HT1080 (cell line): ENCODE data around the gene C10orf105. TPM values are rescaled to one million over a fixed set of nuclear protein-coding genes. Genes with fewer than 3 reads are reported as not detected.

ENCODE experiments used
- DNase-seq: peaks from one replicate; pipeline ENCODE4 v3.0.0-alpha.2; 2015; ENCODE audit warnings: low read depth
- total RNA-seq: library from RNA; depleted of rRNA; stranded (reverse); fragments of >200 nt; shearing (Covaris generic); gene quantifications from 2 replicates; pipeline ENCODE4 v1.2.3, GENCODE V29; 2014

Gene C10orf105
- total RNA-seq, 1 experiment from 2014 or later, result not detected

DNA sequence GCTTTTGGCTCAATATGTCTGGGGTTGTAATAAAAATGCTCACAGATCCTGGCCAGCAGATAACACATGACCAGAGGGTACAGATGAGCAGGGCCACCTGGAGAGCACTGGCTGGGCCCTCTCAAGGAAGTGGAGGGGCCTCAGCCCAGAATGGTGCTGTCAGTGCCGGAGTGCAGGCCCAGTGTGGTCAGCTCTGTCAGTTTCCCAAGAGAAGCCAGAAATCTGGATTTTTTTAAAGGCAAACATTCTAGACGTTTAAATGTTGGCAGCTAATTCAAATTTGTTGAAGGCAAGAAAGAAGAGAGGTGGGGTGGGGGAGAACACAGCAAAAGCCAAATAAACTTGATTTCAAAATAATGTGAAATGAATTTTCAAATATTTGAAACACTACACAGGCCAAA lies 2.0 kb downstream of the C10orf105 start:
- no peak for DNase-seq

DNA sequence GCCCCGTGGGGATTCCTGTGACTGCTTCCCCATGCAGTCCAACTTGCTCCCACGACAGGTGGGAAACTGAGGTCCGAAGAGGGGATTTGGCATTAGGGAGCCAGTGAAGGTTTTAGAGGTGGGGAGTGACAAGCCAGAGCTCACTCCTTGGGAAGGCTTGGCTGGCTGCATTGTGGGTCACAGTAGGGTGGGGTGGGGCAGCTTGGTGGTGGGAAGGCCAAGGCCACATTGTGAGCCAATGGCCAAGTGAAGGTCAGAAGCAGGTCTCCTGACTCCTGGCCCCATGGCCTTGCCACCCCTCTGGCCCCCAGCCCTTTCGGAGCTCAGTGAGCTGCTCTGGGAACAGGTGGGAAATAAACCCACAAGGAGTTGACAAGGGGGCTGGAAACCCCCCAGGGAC lies 2.5 kb downstream of the C10orf105 start:
- no peak for DNase-seq

DNA sequence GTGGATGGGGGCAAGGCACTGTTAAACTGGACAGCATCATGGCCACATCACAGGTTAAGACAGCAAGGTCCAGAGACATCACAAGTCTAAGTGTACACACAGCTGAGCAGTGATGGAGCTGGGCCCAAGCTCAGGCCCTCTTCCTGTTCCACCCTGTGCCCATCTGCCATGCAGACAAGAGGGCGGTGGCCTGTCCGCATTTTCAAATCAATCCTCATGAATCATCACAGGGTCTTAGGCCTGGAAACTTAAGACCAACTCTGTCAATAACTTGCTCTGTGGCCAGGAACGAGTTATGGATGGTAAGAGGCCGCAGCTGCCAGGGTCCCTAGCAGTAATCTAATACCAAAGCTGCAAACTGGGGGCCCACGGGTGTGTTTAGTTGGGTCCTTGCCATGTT lies 3.2 kb downstream of the C10orf105 start:
- DNase-seq, result no peak

DNA sequence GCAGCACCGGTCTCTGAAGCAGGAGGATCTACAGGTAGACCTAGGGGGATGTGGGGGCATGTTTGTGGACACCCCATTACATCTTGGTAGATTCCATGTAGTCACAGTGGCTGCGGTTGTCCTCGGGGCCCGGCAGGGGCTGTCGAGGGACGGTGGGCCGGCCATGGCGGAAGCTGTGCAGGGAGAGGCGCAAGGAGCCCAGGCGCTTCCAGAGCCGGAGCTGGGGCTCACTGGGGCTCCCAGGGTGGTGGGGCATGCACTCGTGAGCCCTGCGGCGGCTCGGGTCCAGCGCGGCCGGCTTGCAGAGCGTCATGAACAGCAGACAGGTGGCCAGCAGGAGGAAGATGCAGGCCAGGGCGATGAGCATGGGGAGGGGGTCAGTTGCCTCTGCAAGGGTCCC lies 3.7 kb downstream of the C10orf105 start:
- DNase-seq, result no peak

DNA sequence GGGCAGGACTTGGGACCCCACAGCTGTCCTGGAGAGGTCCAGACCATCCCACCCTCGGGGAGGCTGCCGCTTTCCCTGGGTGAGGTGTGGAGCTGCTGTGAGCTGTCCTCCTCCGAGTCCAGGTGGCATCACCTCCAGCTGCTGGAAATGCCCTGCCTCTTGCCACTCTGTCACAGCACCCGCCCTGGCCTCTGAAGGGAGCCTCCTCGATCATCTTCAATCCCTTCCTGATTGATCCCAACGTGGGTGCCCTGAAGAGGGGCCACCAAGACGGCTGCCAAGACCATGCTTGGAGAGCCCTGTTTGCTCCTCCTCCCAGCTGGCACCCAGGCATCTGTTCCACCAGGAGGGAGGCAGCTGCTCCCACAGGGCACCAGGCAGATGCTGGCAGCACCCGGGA lies 4.6 kb downstream of the C10orf105 start:
- no peak for DNase-seq

DNA sequence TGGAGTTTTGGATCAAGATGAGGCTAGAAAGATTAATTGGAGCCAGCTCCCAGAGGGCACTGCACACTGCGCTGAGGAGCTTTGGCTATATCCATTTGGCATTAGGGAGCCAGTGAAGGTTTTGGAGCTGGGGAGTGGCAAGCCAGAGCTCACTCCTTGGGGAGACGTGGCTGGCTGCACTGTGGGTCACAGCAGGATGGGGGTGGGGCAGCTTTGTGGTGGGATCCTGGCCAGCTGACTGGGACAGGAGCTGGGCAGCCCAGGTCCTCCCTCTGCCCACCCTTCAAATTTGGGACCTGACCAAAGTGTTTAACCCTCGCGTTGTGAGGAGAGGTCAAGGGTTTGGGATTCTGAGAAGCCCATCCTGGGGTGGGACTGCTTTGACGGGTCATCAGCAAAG lies 5.0 kb downstream of the C10orf105 start:
- DNase-seq, result no peak

DNA sequence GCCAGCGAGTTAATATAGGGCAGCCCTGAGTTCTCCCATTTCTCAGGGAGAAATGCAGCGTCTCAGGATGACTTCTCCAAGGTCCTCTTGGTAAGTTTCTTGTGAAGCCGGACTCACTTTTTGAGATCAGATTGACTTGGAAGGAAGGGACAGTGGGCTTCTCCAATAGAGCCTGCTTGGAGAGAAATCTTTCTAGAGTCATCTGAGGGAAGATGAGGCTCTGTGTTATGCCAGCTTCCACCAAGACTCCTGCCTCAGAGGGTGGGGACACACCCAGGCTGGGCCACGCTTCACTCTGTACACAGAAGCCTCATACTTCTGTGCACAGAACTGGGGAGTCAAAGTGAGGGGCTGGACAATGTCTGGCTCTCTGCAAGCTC lies 5.6 kb downstream of the C10orf105 start:
- DNase-seq, result no peak

DNA sequence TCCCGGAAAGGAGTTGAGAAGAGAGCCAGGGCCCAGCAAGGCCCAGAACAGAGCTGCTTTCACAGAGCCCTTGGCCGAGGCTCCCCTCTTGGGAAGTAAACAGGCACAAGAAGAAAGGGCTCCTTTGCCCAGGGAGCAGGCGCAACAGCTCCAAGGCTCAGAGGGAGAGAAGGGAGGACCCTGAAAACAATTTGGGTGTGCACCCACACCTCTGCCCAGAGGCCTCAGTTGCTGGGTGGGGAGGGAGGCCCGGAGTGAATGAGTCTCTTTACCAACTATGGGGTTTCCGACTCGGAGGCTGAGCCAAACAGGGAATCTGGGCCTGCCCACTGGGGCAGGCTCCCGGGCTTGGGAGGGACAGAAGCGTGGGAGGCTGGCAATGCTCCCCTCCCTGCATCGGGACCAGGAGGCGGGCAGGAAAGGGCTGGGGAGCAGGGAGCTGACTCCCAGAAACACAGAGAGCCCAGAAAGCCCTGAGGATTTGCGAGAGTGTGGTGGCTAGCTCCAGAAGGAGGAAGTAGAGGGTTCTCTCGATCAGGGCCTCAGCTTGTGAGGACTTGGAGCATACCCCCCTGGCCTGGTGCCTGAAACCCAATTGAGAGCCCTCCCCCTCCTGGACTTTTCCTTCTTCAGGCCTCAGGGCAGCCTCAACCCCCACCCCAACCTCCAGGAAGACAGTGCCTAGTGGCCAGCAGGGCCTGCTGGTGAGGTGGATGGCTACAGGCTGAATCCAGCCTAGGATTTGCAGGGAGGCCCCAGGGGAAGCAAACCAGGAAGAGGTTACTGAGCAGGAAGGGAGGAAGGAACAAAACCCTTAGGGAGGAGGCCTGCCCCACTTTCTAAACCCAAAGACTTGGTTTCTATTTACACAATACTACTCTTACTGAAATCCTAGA lies 6.2 kb downstream of the C10orf105 start:
- DNase-seq, result no peak

DNA sequence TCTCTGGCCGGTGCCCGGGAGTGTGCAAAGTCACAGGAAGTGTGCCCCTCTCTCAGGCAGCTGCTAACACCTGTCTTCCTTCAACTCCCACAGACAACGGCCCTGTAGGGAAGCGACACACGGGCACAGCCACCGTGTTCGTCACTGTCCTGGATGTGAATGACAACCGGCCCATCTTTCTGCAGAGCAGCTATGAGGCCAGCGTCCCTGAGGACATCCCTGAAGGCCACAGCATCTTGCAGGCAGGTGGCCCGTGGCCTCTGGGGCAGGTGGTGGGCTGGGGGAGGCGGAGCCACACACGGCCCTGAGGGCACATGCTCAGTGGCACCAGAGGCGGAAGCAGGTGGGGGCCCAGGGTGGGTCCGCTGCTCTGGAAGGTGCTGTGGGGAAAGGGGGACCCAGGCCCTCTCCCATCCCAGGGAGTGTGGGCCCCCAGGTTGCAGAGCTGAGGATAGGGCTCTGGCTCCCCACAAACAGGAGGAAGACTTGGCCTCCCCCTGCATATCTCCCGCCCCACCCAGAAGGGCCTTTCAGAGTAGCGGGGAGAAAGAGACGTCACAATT lies 6.9 kb downstream of the C10orf105 start:
- no peak for DNase-seq

DNA sequence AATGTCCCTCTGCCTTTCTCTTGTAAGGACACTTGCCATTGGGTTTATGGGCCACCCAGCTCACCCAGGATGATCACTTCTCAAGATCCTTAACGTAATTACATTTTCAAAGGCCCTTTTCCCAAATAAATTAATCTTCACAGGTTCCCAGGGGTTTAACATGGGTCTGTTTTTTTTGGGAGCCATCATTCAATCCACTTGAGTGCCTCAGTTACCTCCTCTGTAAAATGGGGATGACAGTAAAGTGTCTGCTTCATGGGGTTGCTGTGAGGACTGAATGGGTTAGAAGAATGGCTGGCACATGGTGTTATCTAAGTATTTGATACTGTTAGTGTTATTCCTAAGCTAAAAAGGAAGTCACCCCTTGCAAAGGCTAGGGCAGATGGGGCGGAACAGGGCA lies 7.4 kb downstream of the C10orf105 start:
- no peak for DNase-seq

DNA sequence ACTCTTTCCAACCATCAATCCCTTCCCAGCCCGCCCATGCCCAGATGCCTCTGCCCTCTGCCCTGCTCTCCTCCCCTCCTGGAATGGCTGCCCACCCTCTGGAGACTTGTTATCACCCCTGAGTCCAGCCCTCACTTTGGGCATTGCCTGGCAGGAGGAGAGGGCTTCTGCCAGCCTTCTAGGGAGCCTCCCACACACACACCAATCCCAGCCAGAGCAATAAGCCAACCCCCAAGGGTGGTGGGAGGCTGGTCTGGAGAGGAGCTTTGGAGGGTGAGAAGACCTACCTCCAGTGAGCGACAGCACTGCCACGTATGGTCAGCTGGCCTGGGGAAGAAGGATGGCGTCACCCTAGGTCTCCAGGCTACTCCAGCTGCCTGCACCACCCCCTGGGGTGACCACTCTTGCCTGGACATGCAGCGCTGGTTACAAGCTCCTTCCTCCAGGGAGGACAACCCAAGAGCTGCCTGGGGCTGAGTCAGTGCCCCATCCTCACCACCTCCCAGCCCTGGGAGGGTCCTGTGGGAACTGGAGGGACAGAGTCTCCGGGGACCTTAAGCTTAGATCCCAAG lies 8.4 kb downstream of the C10orf105 start:
- DNase-seq, result no peak

DNA sequence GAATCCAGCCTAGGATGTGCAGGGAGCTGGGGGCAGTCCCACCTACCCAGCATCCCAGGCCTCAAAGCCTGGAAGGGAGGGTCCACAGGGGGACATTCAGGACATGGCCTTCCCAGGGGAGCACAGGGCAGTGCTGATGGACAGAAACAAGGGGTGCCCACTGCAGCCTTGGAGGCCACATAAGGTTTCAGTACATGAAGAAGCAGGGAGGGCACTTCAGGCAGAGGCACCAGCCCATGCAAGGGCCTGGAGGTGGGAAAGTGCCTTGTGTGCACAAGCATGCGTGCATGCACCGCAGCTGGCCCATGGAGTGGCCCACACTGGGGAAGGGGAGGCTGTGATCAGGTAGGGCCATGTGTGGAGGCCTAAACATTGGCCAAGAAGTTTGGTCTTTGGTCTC lies 9.1 kb downstream of the C10orf105 start:
- DNase-seq, result no peak

DNA sequence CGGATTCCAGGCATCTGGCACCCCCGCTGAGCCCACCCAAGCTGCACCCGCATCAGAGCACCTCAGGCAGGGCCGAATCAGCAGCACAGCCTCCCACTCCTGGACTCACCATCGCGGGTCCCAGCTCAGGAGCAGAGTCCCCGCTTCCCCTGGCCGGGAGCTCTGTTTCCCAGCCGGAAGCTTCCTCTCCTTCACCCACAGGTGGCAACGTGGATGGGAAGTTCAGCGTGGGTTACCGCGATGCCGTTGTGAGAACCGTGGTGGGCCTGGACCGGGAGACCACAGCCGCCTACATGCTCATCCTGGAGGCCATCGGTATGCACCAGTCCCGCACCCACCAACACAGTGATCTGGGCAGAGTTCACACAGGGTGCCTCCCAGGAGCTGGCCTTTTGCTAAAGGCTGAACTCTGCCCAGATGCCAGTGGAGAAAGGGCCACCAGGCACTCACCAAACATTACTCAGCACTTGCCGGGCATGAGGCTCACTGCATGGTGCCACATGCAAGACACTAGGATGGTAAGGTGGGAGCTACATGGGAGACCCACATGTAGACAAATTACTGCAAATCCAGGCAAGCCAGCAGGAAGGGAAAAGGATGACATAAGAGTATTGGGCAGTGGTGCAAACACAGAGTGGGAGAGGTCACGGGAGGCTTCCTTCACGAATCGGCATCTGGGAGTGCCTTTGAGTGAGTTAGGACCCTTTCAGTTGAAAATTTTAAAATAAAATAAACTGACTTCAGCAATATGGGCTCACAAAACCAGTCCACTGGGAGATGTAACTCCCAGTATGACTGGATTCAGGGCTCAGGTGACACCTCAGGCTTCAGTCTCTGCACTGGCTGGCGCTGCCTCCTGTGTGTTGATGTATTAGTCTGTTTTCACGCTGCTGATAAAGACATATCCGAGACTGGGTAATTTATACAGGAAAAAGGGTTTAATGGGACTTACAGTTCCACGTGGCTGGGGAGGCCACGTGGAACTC lies 10.4 kb downstream of the C10orf105 start:
- DNase-seq, result no peak

DNA sequence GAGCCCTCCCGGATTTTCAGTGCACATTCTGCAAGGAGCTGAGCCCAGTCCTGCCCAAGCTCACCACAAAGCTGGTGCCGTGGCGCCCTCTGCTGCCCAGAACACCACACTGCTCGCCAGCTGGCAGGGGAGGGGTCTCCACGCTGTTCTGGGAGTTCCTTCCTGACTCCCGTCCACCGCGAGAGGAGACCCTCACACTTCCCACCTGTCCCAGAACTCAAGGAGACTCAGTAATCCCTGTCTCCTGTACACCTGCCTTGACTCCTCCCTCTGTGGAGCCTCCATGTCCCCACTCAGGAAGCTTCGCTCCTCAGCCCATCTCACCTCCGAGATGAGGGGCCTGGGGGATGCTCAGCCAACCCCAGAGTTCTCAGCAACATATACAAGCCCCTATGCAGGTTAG lies 11.3 kb downstream of the C10orf105 start:
- DNase-seq, result no peak

DNA sequence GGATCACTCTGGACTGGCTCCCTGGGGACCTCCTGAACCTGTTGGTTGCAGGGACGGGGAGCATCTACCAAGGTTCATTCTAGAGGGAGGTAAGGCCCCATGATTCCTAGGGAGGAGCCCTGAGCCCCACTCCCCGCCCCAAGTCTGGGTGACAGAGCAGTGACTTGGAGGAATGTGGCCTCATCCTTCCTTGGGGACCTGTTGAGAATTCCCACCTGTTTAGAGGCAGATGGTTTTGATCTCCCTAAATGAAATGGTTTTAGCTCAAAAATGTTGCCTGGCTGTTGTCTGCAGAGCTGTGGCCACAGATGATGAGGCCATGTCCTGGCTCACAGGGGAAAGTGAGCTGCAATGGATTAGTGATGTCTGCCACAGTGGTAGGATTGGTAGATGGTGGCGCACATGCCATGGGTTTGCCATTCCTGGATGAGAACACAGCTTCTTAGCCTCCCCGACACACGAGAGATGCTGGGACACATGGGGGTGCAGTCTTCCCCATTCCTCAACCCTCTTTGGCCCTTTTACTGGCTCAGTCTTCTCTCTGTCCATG lies 12.3 kb downstream of the C10orf105 start:
- no peak for DNase-seq

DNA sequence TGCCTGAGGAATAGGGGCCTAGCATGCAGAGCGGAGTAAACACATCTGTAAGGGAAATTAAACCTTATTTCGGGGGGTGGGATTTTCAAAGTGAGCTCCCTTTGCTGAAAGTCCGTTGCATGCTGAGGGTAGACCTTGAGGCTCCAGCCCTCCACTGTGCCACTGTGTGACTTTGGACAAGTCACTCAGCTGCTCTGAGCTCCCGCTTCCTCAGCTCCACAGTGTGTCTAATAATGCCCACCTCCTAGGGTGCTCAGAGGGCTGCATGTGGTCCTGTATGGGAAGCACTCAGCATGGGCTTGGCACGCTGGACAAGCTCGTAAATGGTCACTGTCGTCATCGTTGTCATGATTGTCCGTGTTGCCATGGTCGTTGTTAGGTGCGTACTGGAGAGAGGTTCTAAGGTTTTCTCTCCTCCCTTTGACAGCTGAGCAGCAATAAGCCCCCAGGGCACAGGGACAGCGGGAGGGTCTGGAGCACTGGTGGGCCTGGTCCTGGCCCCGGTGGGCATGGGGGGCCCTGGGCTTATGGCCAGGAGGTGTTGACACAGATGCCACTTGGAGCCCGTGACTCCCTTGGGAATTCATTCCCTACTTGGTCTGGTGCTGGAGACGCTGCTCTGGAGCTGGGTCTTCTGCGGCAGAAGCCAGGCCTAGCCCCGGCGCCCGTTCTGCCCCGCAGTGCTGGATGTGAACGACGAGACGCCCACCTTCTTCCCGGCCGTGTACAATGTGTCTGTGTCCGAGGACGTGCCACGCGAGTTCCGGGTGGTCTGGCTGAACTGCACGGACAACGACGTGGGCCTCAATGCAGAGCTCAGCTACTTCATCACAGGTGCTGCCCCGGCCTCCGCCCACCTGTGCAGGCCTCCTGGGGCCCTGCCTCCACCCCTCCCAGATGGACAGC lies 13.1 kb downstream of the C10orf105 start:
- DNase-seq, result no peak

DNA sequence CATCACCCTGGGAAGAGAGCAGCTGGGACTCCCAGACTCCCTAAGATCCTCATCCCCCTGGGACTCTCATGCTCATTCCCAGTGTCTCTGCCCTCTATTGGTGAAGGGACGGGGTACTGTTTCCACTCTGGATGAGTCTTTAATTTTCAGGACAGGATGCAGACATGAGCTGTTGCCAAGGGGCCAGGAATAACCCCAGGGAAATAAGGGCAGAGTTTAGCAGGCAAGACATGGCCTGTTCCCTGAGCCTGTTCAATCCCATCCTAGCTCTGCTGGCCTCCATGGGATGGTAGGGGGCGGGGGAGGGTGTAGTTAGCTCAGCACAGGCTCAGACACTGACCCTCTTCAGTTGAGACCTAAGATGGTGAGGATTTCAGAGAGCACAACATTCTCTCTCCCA lies 14.0 kb downstream of the C10orf105 start:
- no peak for DNase-seq

DNA sequence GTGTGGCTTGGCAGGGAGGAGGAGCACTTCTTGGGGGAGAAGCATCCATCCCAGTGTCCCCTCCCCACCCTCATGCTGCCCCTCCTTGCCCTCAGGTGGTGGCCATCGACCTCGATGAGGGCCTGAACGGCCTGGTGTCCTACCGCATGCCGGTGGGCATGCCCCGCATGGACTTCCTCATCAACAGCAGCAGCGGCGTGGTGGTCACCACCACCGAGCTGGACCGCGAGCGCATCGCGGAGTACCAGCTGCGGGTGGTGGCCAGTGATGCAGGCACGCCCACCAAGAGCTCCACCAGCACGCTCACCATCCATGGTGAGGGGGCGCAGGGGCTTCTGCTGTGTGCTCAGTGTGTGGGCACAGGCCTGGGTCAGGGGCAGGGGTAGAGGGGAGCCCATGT lies 14.8 kb downstream of the C10orf105 start:
- no peak for DNase-seq

DNA sequence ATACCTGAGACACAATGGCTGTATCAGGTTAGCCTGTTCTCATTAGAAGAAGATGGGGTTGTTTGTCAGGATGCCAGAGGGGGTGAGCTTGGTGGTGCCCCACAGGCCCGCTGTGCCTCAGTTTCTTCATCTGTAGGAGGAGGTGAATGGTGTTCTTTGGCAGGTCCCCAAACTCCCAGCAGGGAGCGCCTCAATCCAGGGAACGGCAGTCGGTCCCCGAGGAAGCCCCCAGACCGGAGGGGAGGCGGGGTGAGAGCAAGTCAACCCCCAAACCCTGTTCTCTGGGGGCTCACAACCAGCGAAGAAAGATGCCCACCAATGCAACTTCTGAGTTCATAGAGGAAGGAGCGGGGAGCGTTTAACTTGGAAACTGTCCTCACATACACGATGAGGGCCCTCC lies 16.0 kb downstream of the C10orf105 start:
- no peak for DNase-seq

DNA sequence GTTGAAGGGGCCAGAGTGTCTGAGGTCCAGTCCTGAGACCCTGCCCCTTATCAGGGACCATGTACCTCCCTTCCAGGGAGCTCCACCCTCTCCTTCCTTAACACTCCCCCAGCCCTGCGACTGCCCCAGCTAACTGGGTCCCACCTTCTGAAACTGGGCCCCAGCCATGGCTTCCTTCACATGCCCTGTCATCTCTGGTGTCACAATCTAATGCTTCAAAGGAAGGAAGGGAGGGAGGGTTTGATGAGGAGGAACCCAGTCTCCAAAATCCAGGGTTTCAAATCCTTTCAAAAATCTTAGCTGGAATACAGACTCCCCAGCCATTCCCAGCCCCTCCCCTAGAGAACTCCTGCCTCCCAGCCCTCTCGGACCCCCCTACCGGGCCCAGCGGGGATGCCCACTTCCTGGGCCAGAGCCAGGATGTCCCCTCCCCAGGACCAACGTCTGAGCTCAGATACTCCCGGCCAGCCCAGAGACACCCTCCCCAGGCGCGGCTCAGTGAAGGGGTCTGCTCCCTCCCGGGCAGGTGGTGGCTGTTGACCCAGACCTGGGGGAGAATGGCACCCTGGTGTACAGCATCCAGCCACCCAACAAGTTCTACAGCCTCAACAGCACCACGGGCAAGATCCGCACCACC lies 18.0 kb downstream of the C10orf105 start:
- DNase-seq, result no peak
